Kidney epithelial cell (primary cell): ENCODE results near the gene CFAP52. TPM values are rescaled to one million over a fixed set of nuclear protein-coding genes. Genes with fewer than 3 reads are reported as not detected.
"Not testable (repeated sequence)": the region's sequence is repeated elsewhere in the genome, so short reads cannot be mapped to it uniquely, and the experiment has no call there.

Source experiments
- DNase-seq: peaks from one replicate; pipeline ENCODE4 v3.0.0-alpha.2; 2010; ENCODE audit warnings: low read depth
- H3K27me3 ChIP-seq: 2 replicates; pipeline ENCODE4 v1.6.0; 2011; ENCODE audit warnings: low read length; ENCODE audit not compliant: control insufficient read depth, insufficient read depth
- H3K36me3 ChIP-seq: 2 replicates; pipeline ENCODE4 v1.5.1; 2011; ENCODE audit warnings: low read length; ENCODE audit not compliant: control insufficient read depth, insufficient read depth
- H3K4me3 ChIP-seq: 2 replicates; pipeline ENCODE4 v1.5.1; 2011; ENCODE audit warnings: low read depth, mild to moderate bottlenecking, control low read depth, low read length
- total RNA-seq: library from RNA; depleted of rRNA; stranded (reverse); fragments of >200 nt; gene quantifications from 2 replicates; pipeline ENCODE4 v1.2.3, GENCODE V29; 2015
- TF ChIP-seq, protein P1 (sequence below): IDR thresholded peaks from 2 replicates; pipeline ENCODE4 v1.5.1; 2011; ENCODE audit warnings: mild to moderate bottlenecking, moderate library complexity, low read length, control low read depth, inconsistent platforms; ENCODE audit not compliant: insufficient read depth, poor library complexity, severe bottlenecking

CFAP52 gene
- total RNA-seq, 1 donor from 2014 or later = not detected

DNA sequence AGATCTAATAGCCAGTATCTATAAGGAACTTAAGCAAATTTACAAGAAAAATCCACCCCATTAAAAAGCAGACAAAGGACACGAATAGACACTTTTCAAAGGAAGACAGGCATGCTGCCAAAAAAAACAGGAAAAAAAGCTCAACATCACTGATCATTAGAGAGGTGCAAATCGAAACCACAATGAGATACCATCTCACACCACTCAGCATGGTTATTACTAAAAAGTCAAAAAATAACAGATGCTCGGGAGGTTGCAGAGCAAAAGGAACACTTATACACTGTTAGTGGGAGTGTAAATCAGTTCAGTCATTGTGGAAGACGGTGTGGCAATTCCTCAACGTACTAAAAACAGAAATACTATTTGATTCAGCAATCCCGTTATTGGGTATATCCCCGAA, 10.4 kb upstream of the CFAP52 start:
- Histone ChIP-seq H3K36me3 (no peaks in the 10 kb centered on the region), H3K4me3 (no peak overlapping the region), H3K27me3 (no peaks in the 10 kb centered on the region)
- no peak for DNase-seq
- TF ChIP-seq, protein P1, sequence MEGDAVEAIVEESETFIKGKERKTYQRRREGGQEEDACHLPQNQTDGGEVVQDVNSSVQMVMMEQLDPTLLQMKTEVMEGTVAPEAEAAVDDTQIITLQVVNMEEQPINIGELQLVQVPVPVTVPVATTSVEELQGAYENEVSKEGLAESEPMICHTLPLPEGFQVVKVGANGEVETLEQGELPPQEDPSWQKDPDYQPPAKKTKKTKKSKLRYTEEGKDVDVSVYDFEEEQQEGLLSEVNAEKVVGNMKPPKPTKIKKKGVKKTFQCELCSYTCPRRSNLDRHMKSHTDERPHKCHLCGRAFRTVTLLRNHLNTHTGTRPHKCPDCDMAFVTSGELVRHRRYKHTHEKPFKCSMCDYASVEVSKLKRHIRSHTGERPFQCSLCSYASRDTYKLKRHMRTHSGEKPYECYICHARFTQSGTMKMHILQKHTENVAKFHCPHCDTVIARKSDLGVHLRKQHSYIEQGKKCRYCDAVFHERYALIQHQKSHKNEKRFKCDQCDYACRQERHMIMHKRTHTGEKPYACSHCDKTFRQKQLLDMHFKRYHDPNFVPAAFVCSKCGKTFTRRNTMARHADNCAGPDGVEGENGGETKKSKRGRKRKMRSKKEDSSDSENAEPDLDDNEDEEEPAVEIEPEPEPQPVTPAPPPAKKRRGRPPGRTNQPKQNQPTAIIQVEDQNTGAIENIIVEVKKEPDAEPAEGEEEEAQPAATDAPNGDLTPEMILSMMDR = no peak

DNA sequence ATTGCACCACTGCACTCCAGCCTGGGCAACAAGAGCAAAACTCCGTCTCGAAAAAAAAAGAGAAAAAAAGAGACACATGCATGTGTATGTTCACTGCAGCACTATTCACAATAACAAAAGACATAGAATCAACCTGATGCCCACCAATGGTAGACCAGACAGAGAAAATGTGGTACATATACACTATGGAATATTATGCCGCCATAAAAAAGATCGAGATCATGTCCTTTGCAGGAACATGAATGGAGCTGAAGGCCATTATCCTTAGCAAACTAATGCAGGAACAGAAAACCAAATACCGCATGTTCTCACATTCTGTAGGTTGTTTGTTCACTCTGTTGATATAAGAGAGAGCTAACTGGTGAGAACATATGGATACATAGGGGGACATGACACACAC, 9.7 kb upstream of the CFAP52 start:
- not testable (repeated sequence) for DNase-seq, H3K4me3 ChIP-seq, H3K36me3 ChIP-seq, H3K27me3 ChIP-seq

DNA sequence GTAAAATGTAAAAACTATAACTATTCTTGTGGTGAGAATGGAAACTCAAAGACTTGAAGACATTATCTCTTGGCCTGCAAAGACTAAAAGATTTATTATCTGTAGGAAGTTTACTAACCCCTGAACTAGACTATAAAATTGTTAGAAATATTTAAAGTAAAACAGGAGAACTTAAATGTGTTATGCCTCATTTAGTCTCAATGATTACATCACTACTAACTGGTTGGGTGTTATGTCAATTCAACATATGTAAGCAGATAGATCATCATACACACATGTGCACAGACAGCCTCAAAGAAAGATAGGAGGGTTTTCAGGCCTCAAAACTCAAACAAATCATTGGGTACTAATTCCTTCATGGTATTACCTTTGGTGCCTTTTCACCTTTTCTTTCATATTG, 8.4 kb upstream of the CFAP52 start:
- DNase-seq = no peak
- Histone ChIP-seq H3K4me3 (no peak overlapping the region), H3K36me3 (no peaks in the 10 kb centered on the region), H3K27me3 (no peaks in the 10 kb centered on the region)
- TF ChIP-seq, protein P1 = no peak

DNA sequence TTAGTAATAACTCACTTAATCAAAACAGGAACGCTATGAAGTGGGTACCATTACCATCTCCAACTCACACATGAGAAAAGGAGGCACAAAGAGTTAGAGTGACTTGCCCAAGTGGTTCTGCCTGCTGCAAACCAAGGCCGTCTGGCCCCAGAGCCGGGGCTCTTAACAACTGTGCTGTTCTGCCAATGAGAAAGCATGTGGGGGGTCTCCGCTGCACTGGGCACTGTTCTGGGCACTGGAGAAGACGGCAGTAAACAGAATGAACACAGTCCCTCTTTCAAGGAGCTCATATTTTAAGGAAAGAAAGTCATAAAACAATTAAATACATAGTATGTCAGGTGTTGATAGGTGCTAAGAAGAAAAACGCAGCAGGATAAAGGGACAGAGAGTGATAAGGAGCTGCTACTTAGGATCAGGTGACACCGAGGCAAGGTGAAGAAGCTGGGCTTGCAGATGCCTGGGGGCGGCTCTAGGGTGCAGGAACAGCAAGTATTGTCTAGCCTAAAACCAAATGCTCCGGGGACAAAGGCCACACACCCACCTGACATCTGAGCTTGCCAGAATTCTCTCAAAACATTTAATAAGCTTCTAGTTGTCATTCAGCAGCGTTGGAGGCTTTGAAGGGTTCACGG, 7.4 kb upstream of the CFAP52 start:
- Histone ChIP-seq H3K27me3 (no peaks in the 10 kb centered on the region), H3K36me3 (no peaks in the 10 kb centered on the region), H3K4me3 (no peak overlapping the region)
- no peak for DNase-seq
- TF ChIP-seq, protein P1 = no peak

DNA sequence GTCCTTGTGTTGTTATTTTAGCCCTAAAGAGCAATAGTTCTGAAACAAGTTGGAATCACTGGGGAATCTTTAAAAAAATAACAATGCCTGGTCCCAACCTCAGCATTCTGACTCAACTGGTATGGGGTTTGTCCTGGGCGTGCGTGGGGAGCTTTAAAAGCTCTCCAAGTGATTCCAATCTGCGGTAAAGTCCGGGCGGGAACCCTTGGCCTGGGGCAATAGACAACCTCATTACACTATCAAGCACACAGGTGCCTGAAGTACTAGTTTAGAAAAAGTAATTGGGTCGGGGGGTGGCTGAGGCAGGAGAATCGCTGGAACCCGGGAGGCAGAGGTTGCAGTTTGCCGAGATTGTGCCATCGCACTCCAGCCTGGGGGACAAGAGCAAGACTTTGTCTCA, 5.2 kb upstream of the CFAP52 start:
- DNase-seq = no peak
- no peaks in the 10 kb centered on the region for H3K27me3 ChIP-seq
- no peaks in the 10 kb centered on the region for H3K36me3 ChIP-seq
- H3K4me3 ChIP-seq = no peak overlapping the region
- TF ChIP-seq, protein P1 = no peak

DNA sequence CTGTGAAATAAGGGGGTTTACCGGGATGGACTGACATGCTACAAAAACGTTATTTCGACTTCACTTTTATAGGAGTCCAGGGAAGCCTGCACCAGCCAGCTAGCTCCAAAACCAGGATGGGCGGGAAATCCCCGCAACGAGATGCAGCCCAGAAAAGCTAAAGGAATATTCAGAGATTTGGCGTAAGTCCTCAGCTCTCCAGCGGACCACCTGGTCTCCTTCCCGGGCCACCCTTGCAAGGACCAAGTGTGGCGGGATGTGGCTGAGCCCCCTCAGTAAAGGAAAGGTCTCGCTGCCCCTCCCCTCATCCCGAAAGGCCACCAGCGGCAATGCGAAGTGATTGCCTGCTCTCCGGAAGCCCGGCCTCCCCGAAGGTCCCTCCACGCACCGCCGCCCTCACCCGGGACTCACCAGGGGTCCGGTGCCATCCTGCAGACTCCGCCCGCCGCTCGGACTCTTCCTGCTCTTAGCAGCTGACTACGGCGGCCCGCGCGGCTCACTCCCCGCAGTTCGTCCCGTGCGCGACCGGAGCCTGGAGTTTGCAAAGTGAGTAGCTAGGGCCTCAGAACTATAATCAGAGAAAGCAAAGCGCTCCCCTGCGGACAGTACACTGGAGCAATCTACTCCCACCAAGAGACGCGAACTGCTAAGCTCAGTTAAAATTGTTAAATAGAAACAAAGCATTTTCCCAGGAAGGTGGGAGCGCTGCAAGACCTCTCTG, 901 bp upstream of the CFAP52 start, which contains the start of gene STX8:
Gene STX8, minus strand, starts transcription at position 440 of the 721 bp plus-strand sequence. Its CDS starts 12 bp downstream, at position 428.
- H3K27me3 ChIP-seq = no peaks in the 10 kb centered on the region
- H3K4me3 ChIP-seq = peak within 1 kb of the TSS; percentile 69
- DNase-seq = peak; percentile 61
- H3K36me3 ChIP-seq = no peaks in the 10 kb centered on the region
- TF ChIP-seq, protein P1 = no peak
